Erythroblast (primary cell): Measurements from ENCODE around the gene CYSTM1.

Source experiments
- GATA1 ChIP-seq: IDR thresholded peaks from 2 replicates; pipeline ENCODE4 v1.6.1; 2011; ENCODE audit warnings: low read depth, mild to moderate bottlenecking, control low read depth, low read length, moderate library complexity
- POLR2A ChIP-seq: IDR thresholded peaks from 2 replicates; pipeline ENCODE4 v1.6.1; 2011; ENCODE audit warnings: mild to moderate bottlenecking, low read length

GRCh38 chr5:140245926-140246325 is 70.9 kb downstream of the CYSTM1 start:
- TF ChIP-seq POLR2A (no peak), GATA1 (no peak)
